ENCODE measurements around the gene OR51D1. TPM values are rescaled to one million over a fixed set of nuclear protein-coding genes. Genes with fewer than 3 reads are reported as not detected.

Gene OR51D1
- total RNA-seq, 2 donors from 2014 or later: not detected

DNA sequence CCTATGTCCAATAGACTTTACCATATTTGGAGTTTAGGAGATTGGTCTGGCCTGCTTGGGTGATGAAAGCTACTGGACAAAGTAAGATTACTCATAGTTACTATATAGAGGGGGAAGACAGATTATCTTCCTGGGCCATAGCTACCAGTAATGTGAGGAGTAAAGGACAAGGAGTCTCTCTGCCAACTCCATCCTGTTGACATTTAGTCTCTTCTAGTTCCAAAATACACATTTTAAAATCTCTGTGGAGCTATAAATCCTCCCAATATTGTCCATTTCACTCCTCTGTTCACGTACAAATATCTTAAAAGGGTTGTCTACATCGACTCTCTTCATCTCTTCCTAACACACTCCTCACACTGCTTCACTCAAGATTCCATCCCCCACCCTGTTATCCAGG is 1.1 kb upstream of the OR51D1 start:
- DNase-seq (no peak), ATAC-seq (no peak)
- TF ChIP-seq, protein P1, sequence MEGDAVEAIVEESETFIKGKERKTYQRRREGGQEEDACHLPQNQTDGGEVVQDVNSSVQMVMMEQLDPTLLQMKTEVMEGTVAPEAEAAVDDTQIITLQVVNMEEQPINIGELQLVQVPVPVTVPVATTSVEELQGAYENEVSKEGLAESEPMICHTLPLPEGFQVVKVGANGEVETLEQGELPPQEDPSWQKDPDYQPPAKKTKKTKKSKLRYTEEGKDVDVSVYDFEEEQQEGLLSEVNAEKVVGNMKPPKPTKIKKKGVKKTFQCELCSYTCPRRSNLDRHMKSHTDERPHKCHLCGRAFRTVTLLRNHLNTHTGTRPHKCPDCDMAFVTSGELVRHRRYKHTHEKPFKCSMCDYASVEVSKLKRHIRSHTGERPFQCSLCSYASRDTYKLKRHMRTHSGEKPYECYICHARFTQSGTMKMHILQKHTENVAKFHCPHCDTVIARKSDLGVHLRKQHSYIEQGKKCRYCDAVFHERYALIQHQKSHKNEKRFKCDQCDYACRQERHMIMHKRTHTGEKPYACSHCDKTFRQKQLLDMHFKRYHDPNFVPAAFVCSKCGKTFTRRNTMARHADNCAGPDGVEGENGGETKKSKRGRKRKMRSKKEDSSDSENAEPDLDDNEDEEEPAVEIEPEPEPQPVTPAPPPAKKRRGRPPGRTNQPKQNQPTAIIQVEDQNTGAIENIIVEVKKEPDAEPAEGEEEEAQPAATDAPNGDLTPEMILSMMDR (IDR thresholded peaks at IDR 0.05): no peak
- TF ChIP-seq POLR2A (IDR thresholded peaks at IDR 0.05): no peak
- Histone ChIP-seq H3K4me3 (no peak overlapping the region), H3K27me3 (no peaks in the 10 kb centered on the region), H3K9me3 (no peaks in the 10 kb centered on the region), H3K27ac (no peak overlapping the region), H3K36me3 (replicated peaks in 1 of 2; ENCODE audit: insufficient read depth in 1 of 2, low read depth in 2 of 2) (no peaks in the 10 kb centered on the region), H3K4me1 (no peaks in the 10 kb centered on the region)
- WGBS, 2 donors: 45 to 61% methylated on average over 2 of the region's 2 CpGs
- intact Hi-C loops (cut with DNase I): loop anchor here (5.0 kb wide), 1 partner anchor 371 kb away; no protein-coding TSS in a partner anchor

DNA sequence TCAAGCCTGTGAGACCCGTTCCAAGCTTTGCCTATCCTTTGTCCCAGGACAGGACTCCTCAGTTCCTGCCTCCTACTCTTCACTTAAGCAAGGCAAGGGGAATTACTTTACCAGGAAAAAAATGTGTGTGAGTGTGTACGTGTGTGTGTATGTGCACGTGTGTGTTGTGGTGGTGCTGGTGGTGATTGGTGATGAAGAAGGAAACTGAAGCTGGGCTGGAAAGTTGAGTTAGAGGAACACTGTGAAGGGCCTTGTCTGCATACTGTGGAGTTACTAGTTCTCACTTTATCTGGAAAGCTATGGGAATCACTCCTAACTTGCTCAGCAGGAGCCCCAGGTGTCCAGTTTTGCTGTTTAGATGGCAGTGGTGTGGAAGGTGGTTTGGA is 378 bp downstream of the OR51D1 start:
- no peaks in the 10 kb centered on the region for H3K27me3 ChIP-seq
- TF ChIP-seq, protein P1 (IDR thresholded peaks at IDR 0.05): no peak
- TF ChIP-seq POLR2A (IDR thresholded peaks at IDR 0.05): no peak
- H3K4me3 ChIP-seq: no peak overlapping the region
- H3K9me3 ChIP-seq: no peaks in the 10 kb centered on the region
- no peak for DNase-seq
- intact Hi-C loops (cut with DNase I): loop anchor here (5.0 kb wide), 1 partner anchor 370 kb away; no protein-coding TSS in a partner anchor
- WGBS, 2 donors: 71 to 77% methylated on average over 3 of the region's 3 CpGs
- no peak for ATAC-seq
- no peak overlapping the region for H3K27ac ChIP-seq
- no peaks in the 10 kb centered on the region for H3K36me3 ChIP-seq (replicated peaks in 1 of 2; ENCODE audit: insufficient read depth in 1 of 2, low read depth in 2 of 2)
- H3K4me1 ChIP-seq: no peaks in the 10 kb centered on the region

DNA sequence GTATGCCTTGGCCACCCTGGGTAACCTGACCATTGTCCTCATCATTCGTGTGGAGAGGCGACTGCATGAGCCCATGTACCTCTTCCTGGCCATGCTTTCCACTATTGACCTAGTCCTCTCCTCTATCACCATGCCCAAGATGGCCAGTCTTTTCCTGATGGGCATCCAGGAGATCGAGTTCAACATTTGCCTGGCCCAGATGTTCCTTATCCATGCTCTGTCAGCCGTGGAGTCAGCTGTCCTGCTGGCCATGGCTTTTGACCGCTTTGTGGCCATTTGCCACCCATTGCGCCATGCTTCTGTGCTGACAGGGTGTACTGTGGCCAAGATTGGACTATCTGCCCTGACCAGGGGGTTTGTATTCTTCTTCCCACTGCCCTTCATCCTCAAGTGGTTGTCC is 2.7 kb downstream of the OR51D1 start:
- Histone ChIP-seq H3K27me3 (no peaks in the 10 kb centered on the region), H3K9me3 (no peaks in the 10 kb centered on the region), H3K36me3 (replicated peaks in 1 of 2; ENCODE audit: insufficient read depth in 1 of 2, low read depth in 2 of 2) (no peaks in the 10 kb centered on the region), H3K4me1 (no peaks in the 10 kb centered on the region), H3K4me3 (no peak overlapping the region), H3K27ac (no peak overlapping the region)
- no peak for DNase-seq
- WGBS, 2 donors: 70 to 73% methylated on average over 6 of the region's 6 CpGs
- TF ChIP-seq, protein P1 (IDR thresholded peaks at IDR 0.05): no peak
- no peak for TF ChIP-seq POLR2A (IDR thresholded peaks at IDR 0.05)
- no peak for ATAC-seq
- intact Hi-C loops (cut with DNase I): loop anchor here (5.0 kb wide), 1 partner anchor 367 kb away; no protein-coding TSS in a partner anchor

GRCh38 chr11:4641501-4641900 is 4.2 kb downstream of the OR51D1 start:
- Histone ChIP-seq H3K4me1 (no peaks in the 10 kb centered on the region), H3K4me3 (no peak overlapping the region), H3K36me3 (replicated peaks in 1 of 2; ENCODE audit: insufficient read depth in 1 of 2, low read depth in 2 of 2) (no peaks in the 10 kb centered on the region), H3K27ac (no peak overlapping the region), H3K27me3 (no peaks in the 10 kb centered on the region), H3K9me3 (no peaks in the 10 kb centered on the region)
- intact Hi-C loops (cut with DNase I): no loop called here
- no peak for DNase-seq
- 69 to 74% methylated on average over 7 of the region's 7 CpGs for WGBS, 2 donors
- TF ChIP-seq POLR2A (IDR thresholded peaks at IDR 0.05): no peak
- TF ChIP-seq, protein P1 (IDR thresholded peaks at IDR 0.05): no peak
- no peak for ATAC-seq

- Histone ChIP-seq H3K27me3 (no peaks in the 10 kb centered on the region), H3K4me1 (no peaks in the 10 kb centered on the region), H3K9me3 (no peaks in the 10 kb centered on the region), H3K27ac (no peak overlapping the region), H3K36me3 (replicated peaks in 1 of 2; ENCODE audit: insufficient read depth in 1 of 2, low read depth in 2 of 2) (no peaks in the 10 kb centered on the region), H3K4me3 (no peak overlapping the region)
- TF ChIP-seq, protein P1 (IDR thresholded peaks at IDR 0.05): no peak
- TF ChIP-seq POLR2A (IDR thresholded peaks at IDR 0.05): no peak
- 67 to 69% methylated on average over 7 of the region's 7 CpGs for WGBS, 2 donors
- ATAC-seq (no peak), DNase-seq (no peak)
- intact Hi-C loops (cut with DNase I): no loop called here
These were observed 4.8 kb downstream of the OR51D1 start for GRCh38 chr11:4642043-4642442.

Measured in body of pancreas (tissue), 4 donors.